A549 (cell line): ENCODE measurements around the gene CBFB. TPM values are rescaled to one million over a fixed set of nuclear protein-coding genes. Genes with fewer than 3 reads are reported as not detected.

Experiments used
- ATAC-seq, 2 experiments: fragments of 200-7000 bp in 1 of 2; fragments of >200 bp in 1 of 2; cut with Nextera tagmentation in 1 of 2; cut with Tn5 transposase in 1 of 2; 3 replicates each; pipeline versions ENCODE4 v1.8.0 to v1.9.1; 2018 to 2020; ENCODE audit warnings: mild to moderate bottlenecking in 1 of 2, moderate library complexity in 1 of 2
- CTCF ChIA-PET: fragments of 300-600 bp; sonication (Branson Sonifier 250); formaldehyde crosslinking; extraction: SDS; loops from one replicate; lab custom pipeline; 2021; ENCODE audit warnings: antibody characterized with exemption, inconsistent platforms; lab: Yijun Ruan, JAX
- POLR2A ChIA-PET: fragments of 350-600 bp; formaldehyde crosslinking; extraction: SDS; loops from one replicate; lab custom pipeline; 2021; ENCODE audit warnings: antibody characterized with exemption, inconsistent platforms; lab: Yijun Ruan, JAX
- DNase-seq, 2 experiments: peaks; one replicate each; pipeline versions ENCODE4 v3.0.0 to v3.0.0-alpha.2; 2011 to 2016; ENCODE audit warnings: low read depth in 1 of 2, low spot score in 1 of 2
- FAIRE-seq: peaks from 2 replicates; lab custom pipeline; 2011; peaks lifted over from hg19 to GRCh38; lab: Jason Lieb, UNC
- H3K27ac ChIP-seq, 2 experiments: fragments of >200 bp; sonication (Bioruptor Twin); formaldehyde crosslinking; 3 replicates each; pipeline ENCODE4 v1.5.1; 2016 to 2017
- H3K4me1 ChIP-seq: fragments of >200 bp; sonication (Bioruptor Twin); formaldehyde crosslinking; 3 replicates; pipeline ENCODE4 v1.6.1; 2016
- H3K4me2 ChIP-seq: fragments of >200 bp; sonication (Bioruptor Twin); formaldehyde crosslinking; 3 replicates; pipeline ENCODE4 v1.6.1; 2016
- H3K4me3 ChIP-seq: fragments of >200 bp; sonication (Bioruptor Twin); formaldehyde crosslinking; 3 replicates; pipeline ENCODE4 v1.5.1; 2016
- H3K9me3 ChIP-seq: fragments of >200 bp; sonication (Bioruptor Twin); formaldehyde crosslinking; 3 replicates; pipeline ENCODE4 v1.6.1; 2016
- BCL3 ChIP-seq: fragments of >200 bp; sonication (Bioruptor Twin); formaldehyde crosslinking; IDR thresholded peaks from 3 replicates; pipeline ENCODE4 v1.6.1; 2016
- CTCF ChIP-seq: fragments of >200 bp; sonication (Bioruptor Twin); formaldehyde crosslinking; IDR thresholded peaks from 3 replicates; pipeline ENCODE4 v1.5.1; 2016
- EHF ChIP-seq: fragments of 250-450 bp; sonication (Bioruptor Pico); IDR thresholded peaks from 2 replicates; pipeline ENCODE4 v1.5.0; 2020; ENCODE audit warnings: mild to moderate bottlenecking
- EHMT2 ChIP-seq: fragments of 200-600 bp; sonication (generic); IDR thresholded peaks from 2 replicates; pipeline ENCODE4 v1.6.1; 2016; ENCODE audit warnings: antibody characterized with exemption, low read depth, mild to moderate bottlenecking, moderate library complexity
- FOSB ChIP-seq: fragments of 250-450 bp; sonication (Bioruptor Pico); IDR thresholded peaks from 2 replicates; pipeline ENCODE4 v1.5.0; 2020; ENCODE audit warnings: mild to moderate bottlenecking, moderate library complexity
- HDAC2 ChIP-seq: fragments of 200-600 bp; sonication (generic); IDR thresholded peaks from 2 replicates; pipeline ENCODE4 v1.6.1; 2016
- HEYL ChIP-seq: fragments of 250-450 bp; sonication (Bioruptor Pico); IDR thresholded peaks from 2 replicates; pipeline ENCODE4 v1.8.0; 2021; ENCODE audit warnings: mild to moderate bottlenecking, moderate library complexity
- HOXA7 ChIP-seq: fragments of 250-450 bp; sonication (Bioruptor Pico); IDR thresholded peaks from 2 replicates; pipeline ENCODE4 v1.5.0; 2020; ENCODE audit warnings: mild to moderate bottlenecking, moderate library complexity
- HOXB5 ChIP-seq: fragments of 250-450 bp; sonication (Bioruptor Pico); IDR thresholded peaks from 2 replicates; pipeline ENCODE4 v1.5.0; 2020; ENCODE audit warnings: mild to moderate bottlenecking, moderate library complexity
- KDM1A ChIP-seq: fragments of 200-600 bp; sonication (generic); IDR thresholded peaks from 2 replicates; pipeline ENCODE4 v1.6.1; 2016; ENCODE audit warnings: low read depth, mild to moderate bottlenecking
- MAFK ChIP-seq: fragments of 450-650 bp; IDR thresholded peaks from 2 replicates; pipeline ENCODE4 v1.6.1; 2014; ENCODE audit not compliant: partially characterized antibody
- MYC ChIP-seq: IDR thresholded peaks from 2 replicates; pipeline ENCODE4 v1.6.1; 2012; ENCODE audit warnings: mild to moderate bottlenecking, inconsistent platforms, low read length, improper control_type of control experiment, borderline replicate concordance
- PHF8 ChIP-seq: fragments of 200-600 bp; sonication (generic); IDR thresholded peaks from 2 replicates; pipeline ENCODE4 v1.6.1; 2016; ENCODE audit warnings: low read depth, mild to moderate bottlenecking, antibody characterized with exemption, moderate library complexity, borderline replicate concordance
- POLR2A ChIP-seq: IDR thresholded peaks from 2 replicates; pipeline ENCODE4 v1.6.1; 2012; ENCODE audit warnings: mild to moderate bottlenecking, low read length
- POLR2AphosphoS2 ChIP-seq: conservative IDR thresholded peaks from 2 replicates; pipeline ENCODE4 v1.6.1; 2012; ENCODE audit warnings: low read length, improper control_type of control experiment, inconsistent platforms
- RAD21 ChIP-seq, 2 experiments: fragments of >200 bp in 1 of 2; sonication (Bioruptor Twin) in 1 of 2; formaldehyde crosslinking in 1 of 2; IDR thresholded peaks in 1 of 2; conservative IDR thresholded peaks in 1 of 2; 2 replicates in 1 of 2; 3 replicates in 1 of 2; pipeline ENCODE4 v1.6.1; 2012 to 2018; ENCODE audit warnings: inconsistent platforms in 1 of 2
- RARB ChIP-seq: fragments of 250-450 bp; sonication (Bioruptor Pico); IDR thresholded peaks from 2 replicates; pipeline ENCODE4 v1.8.0; 2021; ENCODE audit warnings: mild to moderate bottlenecking, moderate library complexity
- RCOR1 ChIP-seq: fragments of 150-350 bp; IDR thresholded peaks from 2 replicates; pipeline ENCODE4 v1.6.1; 2014; ENCODE audit warnings: antibody characterized with exemption, low read length, low read depth
- RNF2 ChIP-seq: fragments of 200-600 bp; sonication (generic); IDR thresholded peaks from 2 replicates; pipeline ENCODE4 v1.6.1; 2016; ENCODE audit warnings: low read depth, mild to moderate bottlenecking, antibody characterized with exemption, moderate library complexity, borderline replicate concordance
- SMC3 ChIP-seq: fragments of >200 bp; sonication (Bioruptor Twin); formaldehyde crosslinking; IDR thresholded peaks from 3 replicates; pipeline ENCODE4 v1.6.1; 2018; ENCODE audit warnings: inconsistent platforms
- USF2 ChIP-seq: fragments of 450-650 bp; IDR thresholded peaks from 2 replicates; pipeline ENCODE4 v1.6.1; 2014; ENCODE audit warnings: antibody characterized with exemption
- WGBS: methylation state at CpG from one replicate; pipeline ENCODE4 v1.1.6; 2017; ENCODE audit errors: missing lambda C conversion rate; 5-methylcytosine and 5-hydroxymethylcytosine counted together
- polyA plus RNA-seq, 4 experiments: library from polyadenylated mRNA; depleted of rRNA in 3 of 4; stranded (reverse); fragments of >200 nt; fragmentation: RNase III in 1 of 4; extraction: RNeasy Plus Mini Kit Qiagen cat#74134 plus additional on column Dnase treatment in 1 of 4; gene quantifications; 2 replicates in 3 of 4; 3 replicates in 1 of 4; pipeline ENCODE4 v1.2.3, GENCODE V29; 2011 to 2017

Gene CBFB
- polyA plus RNA-seq, 2 of the 4 experiments (the other 2 are of a cell fraction), result 27.7 to 61.3 TPM

- no peak for ATAC-seq
- CTCF ChIA-PET, result interaction anchor here (0.6 to 4.0 kb wide), 5 partner anchors 8 to 44 kb away, joined by 3 to 20 read pairs (median 3); no protein-coding TSS in a partner anchor
- no peak for FAIRE-seq
Measured at GRCh38 chr16:67087803-67088202, 58.9 kb downstream of the CBFB start.

GRCh38 chr16:67088551-67088950 lies 59.6 kb downstream of the CBFB start:
- ChIA-PET CTCF (interaction anchor here (1.8 to 4.0 kb wide), 2 partner anchors 13 to 21 kb away, joined by 3 to 20 read pairs; no protein-coding TSS in a partner anchor), POLR2A (interaction anchor here (0.6 kb wide), 1 partner anchor 13 kb away, joined by 4 read pairs; no protein-coding TSS in a partner anchor)
- H3K4me1 ChIP-seq, result no peaks in the 10 kb centered on the region
- ATAC-seq (no peak), FAIRE-seq (no peak), DNase-seq (no peak)
- H3K27ac ChIP-seq, result no peak overlapping the region
- TF ChIP-seq PHF8 (no peak), HOXA7 (no peak), HDAC2 (no peak), SMC3 (no peak), RARB (CRISPR knock-in tag) (no peak), MAFK (no peak), RCOR1 (no peak), POLR2A (no peak), RAD21 (conservative IDR thresholded peaks at IDR 0.05 in 1 of 2, IDR thresholded peaks at IDR 0.05 in 1 of 2) (no peak), HEYL (CRISPR knock-in tag) (no peak)
- H3K9me3 ChIP-seq, result no peaks in the 10 kb centered on the region
- WGBS, result 81% methylated on average over 4 of the region's 4 CpGs
- no peak overlapping the region for H3K4me2 ChIP-seq
- H3K4me3 ChIP-seq, result no peak overlapping the region

More at GRCh38 chr16:67087803-67088202, 58.9 kb downstream of the CBFB start:
- TF ChIP-seq KDM1A (no peak), USF2 (no peak), POLR2AphosphoS2 (no peak), FOSB (no peak), EHMT2 (no peak), MYC (no peak), HOXB5 (CRISPR knock-in tag) (no peak), CTCF (no peak), RNF2 (no peak)
- TF ChIP-seq, all 56 proteins: peak for 0
- POLR2A ChIA-PET, result no interaction called here
- Histone ChIP-seq H3K4me3 (no peak overlapping the region), H3K9me3 (no peaks in the 10 kb centered on the region), H3K4me1 (no peaks in the 10 kb centered on the region), H3K4me2 (no peak overlapping the region), H3K27ac (no peak overlapping the region)
- DNase-seq, result no peak

- FAIRE-seq, result no peak
- CTCF ChIA-PET, result interaction anchor here (4.0 kb wide), 1 partner anchor 12 kb away, joined by 20 read pairs; no protein-coding TSS in a partner anchor
- POLR2A ChIA-PET, result no interaction called here
Measured at GRCh38 chr16:67089101-67089500, 60.2 kb downstream of the CBFB start.

More at GRCh38 chr16:67089101-67089500, 60.2 kb downstream of the CBFB start:
- no peak for ATAC-seq
- Histone ChIP-seq H3K4me1 (no peaks in the 10 kb centered on the region), H3K4me3 (no peak overlapping the region), H3K9me3 (no peaks in the 10 kb centered on the region), H3K4me2 (no peak overlapping the region)
- TF ChIP-seq BCL3 (no peak), EHF (CRISPR knock-in tag) (no peak)
- TF ChIP-seq, all 56 proteins: peak for 0
- no peak for DNase-seq
- H3K27ac ChIP-seq, result no peak overlapping the region
